HG03575 (cell line): ENCODE data around the gene RAVER1.

Source experiments
- ATAC-seq: cut with Tn5 transposase; IDR thresholded peaks from one replicate; pipeline ENCODE4 v1.9.1; 2021; ENCODE audit not compliant: unreplicated experiment, insufficient number of reproducible peaks, low FRiP score; ENCODE audit errors: extremely low read depth

RAVER1 gene

DNA sequence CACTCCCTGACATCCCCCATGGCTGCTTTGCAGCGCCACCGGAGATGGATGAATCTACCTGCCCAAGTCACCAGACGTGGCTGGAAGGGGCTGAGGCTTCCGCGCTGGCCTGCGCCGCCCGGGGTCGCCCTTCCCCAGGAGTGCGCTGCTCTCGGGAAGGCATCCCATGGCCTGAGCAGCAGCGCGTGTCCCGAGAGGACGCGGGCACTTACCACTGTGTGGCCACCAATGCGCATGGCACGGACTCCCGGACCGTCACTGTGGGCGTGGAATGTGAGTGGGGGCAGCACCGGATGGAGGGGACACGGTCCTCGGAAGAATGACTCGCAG lies 39.0 kb downstream of the RAVER1 start:
- ATAC-seq: no peak

DNA sequence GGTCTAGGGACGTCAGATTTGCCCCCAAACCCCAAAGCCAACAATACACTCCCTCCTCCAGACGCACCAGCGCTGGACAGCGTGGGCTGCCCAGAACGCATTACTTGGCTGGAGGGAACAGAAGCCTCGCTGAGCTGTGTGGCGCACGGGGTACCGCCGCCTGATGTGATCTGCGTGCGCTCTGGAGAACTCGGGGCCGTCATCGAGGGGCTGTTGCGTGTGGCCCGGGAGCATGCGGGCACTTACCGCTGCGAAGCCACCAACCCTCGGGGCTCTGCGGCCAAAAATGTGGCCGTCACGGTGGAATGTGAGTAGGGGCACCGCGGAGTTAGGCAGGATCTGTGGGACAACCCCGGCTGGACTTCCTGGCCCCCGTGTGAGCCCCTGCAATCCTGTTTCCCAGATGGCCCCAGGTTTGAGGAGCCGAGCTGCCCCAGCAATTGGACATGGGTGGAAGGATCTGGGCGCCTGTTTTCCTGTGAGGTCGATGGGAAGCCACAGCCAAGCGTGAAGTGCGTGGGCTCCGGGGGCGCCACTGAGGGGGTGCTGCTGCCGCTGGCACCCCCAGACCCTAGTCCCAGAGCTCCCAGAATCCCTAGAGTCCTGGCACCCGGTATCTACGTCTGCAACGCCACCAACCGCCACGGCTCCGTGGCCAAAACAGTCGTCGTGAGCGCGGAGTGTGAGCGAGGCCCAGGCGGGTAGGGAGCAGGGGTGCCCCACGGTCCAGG lies 39.5 kb downstream of the RAVER1 start:
- no peak for ATAC-seq

DNA sequence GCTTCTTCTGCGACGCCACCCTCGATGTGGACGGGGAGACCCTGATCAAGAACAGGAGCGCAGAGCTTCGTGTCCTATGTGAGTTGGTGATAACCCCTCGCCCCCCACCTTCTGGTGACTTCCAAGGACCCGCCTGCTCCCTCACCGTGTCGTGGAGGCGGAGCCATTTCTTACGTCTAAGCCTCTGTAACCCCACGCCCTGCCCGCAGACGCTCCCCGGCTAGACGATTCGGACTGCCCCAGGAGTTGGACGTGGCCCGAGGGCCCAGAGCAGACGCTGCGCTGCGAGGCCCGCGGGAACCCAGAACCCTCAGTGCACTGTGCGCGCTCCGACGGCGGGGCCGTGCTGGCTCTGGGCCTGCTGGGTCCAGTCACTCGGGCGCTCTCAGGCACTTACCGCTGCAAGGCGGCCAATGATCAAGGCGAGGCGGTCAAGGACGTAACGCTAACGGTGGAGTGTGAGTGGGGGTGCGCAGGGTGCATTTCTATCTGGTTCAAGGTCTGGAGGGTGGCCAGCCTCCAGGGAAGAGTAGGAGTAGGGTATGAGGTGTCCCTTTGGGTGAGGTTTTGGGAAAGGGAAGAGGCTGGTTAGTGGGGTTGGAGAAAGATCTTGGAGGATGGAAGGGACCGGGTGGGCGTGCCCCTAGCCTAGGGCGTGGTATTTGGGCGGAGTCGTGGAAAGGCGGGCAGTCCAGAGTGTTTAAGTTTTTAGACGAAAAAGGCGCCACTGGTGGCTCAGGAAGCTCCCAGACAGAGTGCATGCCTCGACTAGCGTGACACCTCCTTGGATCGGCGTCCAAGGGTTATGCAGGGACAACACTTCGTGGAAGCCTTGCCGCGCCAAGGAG lies 40.3 kb downstream of the RAVER1 start:
- no peak for ATAC-seq

DNA sequence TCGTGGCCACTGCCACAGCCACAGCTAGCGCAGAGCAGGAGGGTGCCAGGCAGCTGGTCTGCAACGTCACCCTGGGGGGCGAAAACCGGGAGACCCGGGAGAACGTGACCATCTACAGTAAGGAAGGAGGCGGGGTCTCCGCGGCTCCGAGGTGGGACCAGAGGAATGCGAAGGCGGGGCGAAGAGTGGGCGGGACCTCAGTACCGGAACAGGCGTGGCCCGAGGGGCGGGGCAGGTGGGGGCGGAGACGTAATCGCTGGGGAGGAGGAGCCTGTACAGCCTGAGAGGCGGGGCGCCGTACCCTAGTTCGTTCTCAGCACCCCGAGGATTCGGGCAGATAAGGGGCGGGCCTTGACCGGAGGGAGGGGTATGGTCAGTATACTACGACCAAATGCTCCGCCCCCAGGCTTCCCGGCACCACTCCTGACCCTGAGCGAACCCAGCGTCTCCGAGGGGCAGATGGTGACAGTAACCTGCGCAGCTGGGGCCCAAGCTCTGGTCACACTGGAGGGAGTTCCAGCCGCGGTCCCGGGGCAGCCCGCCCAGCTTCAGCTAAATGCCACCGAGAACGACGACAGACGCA lies 41.0 kb downstream of the RAVER1 start:
- ATAC-seq: no peak

DNA sequence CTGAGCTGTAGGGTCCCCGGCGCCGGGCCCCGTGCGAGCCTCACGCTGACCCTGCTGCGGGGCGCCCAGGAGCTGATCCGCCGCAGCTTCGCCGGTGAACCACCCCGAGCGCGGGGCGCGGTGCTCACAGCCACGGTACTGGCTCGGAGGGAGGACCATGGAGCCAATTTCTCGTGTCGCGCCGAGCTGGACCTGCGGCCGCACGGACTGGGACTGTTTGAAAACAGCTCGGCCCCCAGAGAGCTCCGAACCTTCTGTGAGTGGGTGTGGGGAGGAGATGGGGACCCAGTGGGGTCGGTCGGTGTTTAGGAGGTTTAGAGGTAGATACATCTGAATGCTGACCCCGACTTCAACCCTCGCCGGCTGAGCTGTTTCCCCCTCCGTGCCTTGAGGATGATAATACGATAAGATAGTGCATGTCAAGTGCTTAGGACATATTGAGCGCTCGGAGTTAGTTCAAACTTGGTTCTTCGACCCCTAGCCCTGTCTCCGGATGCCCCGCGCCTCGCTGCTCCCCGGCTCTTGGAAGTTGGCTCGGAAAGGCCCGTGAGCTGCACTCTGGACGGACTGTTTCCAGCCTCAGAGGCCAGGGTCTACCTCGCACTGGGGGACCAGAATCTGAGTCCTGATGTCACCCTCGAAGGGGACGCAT lies 41.6 kb downstream of the RAVER1 start:
- ATAC-seq: no peak

DNA sequence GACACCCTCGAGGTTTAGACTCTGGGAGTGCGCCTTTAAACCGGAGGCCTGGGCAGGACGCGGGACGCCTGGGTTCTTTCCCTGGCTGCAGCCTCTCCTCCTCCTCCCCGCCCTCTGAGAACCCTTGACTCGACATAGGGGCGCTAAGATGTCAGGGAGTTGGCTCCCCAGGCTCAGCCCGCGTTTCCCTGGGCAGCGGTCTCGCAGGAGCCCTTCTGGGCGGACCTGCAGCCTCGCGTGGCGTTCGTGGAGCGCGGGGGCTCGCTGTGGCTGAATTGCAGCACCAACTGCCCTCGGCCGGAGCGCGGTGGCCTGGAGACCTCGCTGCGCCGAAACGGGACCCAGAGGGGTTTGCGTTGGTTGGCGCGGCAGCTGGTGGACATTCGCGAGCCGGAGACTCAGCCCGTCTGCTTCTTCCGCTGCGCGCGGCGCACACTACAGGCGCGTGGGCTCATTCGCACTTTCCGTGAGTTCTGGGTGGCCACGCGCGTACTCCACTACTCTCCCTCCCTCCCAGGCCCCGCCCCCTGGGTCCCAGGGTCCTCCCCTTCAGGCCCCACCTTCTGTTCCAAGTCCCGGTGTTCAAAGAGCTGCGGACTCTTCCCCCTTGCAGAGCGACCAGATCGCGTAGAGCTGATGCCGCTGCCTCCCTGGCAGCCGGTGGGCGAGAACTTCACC lies 42.3 kb downstream of the RAVER1 start:
- ATAC-seq: no peak

DNA sequence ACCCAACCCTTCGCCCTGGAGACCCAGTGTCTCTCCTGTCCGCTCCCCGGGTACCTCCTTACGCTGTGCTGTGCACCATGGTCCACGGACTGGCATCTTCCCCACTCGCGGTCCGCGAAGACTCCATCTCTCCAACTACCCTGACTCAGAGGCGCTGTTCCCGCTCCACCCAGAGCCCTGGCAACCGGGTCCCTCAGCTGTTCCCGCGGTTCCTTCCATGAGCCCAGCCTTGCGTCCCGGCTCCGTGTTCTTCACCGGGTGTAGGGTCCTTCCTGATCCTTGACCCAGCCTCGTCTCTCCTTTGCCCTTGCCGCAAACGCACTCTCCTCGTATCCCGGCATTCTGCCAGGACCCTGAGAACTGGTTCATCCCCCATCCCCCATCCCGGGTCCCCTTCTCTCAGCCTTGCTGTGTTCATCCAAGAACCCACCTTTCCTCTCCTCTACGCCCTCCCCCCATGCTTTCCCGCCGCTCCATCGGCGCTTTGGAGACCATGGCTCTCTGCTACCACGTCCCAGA lies 42.9 kb downstream of the RAVER1 start:
- no peak for ATAC-seq

DNA sequence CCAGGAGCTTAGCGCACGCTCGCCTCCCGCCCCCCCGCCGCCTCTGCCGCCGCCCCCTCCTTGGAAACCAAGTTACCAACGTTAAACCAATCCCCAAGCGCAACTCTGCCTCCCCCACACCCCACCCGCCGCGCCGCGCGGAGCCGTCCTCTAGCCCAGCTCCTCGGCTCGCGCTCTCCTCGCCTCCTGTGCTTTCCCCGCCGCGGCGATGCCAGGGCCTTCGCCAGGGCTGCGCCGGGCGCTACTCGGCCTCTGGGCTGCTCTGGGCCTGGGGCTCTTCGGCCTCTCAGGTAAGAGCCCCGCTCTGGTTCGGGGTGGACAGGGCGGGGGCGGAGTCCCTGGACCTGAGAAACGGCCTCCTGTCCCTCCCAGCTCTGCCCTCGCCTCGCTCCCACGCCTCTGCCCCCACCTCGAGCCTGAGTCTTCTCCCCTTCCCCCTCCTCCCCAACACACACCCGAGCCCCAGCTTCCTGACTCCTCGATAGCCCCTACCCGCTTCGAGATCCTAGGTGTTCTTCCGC lies 43.4 kb downstream of the RAVER1 start, which contains the start of gene ICAM5:
Gene ICAM5, plus strand, starts transcription at position 117 of the 521 bp plus-strand sequence. Its CDS starts 92 bp downstream, at position 209.
- no peak for ATAC-seq

DNA sequence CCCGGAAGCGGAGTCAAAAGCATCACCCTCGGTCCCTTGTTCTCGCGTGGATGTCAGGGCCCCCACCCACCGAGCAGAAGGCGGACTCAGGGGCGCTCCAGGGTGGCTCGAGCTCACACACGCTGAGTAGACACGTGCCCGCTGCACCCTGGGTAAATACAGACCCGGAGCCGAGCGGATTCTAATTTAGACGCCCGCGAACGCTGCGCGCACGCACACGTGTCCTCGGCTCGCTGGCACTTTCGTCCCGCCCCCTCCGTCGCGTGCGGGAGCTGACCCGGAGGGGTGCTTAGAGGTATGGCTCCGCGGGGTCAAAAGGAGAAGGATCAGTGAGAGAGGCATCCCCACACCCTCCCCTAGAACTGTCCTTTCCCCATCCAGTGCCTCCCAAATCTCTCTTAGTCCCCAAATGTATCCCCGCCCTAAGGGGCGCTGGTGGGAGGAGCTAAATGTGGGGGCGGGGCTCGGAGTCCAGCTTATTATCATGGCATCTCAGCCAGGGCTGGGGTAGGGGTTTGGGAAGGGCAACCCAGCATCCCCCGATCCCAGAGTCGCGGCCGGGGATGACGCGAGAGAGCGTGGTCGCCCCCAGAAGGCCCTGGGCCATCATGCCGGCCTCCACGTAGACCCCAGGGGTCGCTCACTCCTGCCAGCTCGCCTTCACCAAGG lies 44.0 kb downstream of the RAVER1 start:
- ATAC-seq: no peak

DNA sequence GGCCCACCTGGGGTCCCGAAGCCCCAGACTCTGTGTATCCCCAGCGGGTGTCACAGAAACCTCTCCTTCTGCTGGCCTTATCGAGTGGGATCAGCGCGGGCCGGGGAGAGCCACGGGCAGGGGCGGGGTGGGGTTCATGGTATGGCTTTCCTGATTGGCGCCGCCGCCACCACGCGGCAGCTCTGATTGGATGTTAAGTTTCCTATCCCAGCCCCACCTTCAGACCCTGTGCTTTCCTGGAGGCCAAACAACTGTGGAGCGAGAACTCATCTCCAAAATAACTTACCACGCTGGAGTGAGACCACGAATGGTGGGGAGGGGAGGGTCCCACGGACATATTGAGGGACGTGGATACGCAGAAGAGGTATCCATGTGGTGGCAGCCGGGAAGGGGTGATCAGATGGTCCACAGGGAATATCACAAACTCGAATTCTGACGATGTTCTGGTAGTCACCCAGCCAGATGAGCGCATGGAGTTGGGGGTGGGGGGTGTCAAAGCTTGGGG lies 44.6 kb downstream of the RAVER1 start:
- ATAC-seq: no peak

DNA sequence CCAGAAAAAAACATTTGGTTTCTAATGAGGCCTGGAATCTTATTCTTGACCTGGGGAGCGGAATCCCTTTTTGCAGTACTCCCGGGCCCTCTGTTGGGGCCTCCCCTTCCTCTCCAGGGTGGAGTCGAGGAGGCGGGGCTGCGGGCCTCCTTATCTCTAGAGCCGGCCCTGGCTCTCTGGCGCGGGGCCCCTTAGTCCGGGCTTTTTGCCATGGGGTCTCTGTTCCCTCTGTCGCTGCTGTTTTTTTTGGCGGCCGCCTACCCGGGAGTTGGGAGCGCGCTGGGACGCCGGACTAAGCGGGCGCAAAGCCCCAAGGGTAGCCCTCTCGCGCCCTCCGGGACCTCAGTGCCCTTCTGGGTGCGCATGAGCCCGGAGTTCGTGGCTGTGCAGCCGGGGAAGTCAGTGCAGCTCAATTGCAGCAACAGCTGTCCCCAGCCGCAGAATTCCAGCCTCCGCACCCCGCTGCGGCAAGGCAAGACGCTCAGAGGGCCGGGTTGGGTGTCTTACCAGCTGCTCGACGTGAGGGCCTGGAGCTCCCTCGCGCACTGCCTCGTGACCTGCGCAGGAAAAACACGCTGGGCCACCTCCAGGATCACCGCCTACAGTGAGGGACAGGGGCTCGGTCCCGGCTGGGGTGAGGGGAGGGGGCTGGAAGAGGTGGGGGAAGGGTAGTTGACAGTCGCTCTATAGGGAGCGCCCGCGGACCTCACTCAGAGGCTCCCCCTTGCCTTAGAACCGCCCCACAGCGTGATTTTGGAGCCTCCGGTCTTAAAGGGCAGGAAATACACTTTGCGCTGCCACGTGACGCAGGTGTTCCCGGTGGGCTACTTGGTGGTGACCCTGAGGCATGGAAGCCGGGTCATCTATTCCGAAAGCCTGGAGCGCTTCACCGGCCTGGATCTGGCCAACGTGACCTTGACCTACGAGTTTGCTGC lies 46.3 kb downstream of the RAVER1 start, which contains the start of gene ICAM4:
Gene ICAM4, plus strand, starts transcription at position 153 of the 935 bp plus-strand sequence. Its CDS starts 58 bp downstream, at position 211.
- ATAC-seq: no peak

DNA sequence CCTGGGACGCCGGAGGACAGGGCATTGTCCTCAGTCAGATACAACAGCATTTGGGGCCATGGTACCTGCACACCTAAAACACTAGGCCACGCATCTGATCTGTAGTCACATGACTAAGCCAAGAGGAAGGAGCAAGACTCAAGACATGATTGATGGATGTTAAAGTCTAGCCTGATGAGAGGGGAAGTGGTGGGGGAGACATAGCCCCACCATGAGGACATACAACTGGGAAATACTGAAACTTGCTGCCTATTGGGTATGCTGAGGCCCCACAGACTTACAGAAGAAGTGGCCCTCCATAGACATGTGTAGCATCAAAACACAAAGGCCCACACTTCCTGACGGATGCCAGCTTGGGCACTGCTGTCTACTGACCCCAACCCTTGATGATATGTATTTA lies 47.9 kb downstream of the RAVER1 start:
- ATAC-seq: no peak

DNA sequence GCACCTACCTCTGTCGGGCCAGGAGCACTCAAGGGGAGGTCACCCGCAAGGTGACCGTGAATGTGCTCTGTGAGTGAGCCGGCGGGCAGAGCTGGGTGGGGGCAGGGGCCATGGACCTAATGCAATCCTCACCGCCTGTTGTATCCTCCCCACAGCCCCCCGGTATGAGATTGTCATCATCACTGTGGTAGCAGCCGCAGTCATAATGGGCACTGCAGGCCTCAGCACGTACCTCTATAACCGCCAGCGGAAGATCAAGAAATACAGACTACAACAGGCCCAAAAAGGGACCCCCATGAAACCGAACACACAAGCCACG lies 48.4 kb downstream of the RAVER1 start:
- no peak for ATAC-seq

DNA sequence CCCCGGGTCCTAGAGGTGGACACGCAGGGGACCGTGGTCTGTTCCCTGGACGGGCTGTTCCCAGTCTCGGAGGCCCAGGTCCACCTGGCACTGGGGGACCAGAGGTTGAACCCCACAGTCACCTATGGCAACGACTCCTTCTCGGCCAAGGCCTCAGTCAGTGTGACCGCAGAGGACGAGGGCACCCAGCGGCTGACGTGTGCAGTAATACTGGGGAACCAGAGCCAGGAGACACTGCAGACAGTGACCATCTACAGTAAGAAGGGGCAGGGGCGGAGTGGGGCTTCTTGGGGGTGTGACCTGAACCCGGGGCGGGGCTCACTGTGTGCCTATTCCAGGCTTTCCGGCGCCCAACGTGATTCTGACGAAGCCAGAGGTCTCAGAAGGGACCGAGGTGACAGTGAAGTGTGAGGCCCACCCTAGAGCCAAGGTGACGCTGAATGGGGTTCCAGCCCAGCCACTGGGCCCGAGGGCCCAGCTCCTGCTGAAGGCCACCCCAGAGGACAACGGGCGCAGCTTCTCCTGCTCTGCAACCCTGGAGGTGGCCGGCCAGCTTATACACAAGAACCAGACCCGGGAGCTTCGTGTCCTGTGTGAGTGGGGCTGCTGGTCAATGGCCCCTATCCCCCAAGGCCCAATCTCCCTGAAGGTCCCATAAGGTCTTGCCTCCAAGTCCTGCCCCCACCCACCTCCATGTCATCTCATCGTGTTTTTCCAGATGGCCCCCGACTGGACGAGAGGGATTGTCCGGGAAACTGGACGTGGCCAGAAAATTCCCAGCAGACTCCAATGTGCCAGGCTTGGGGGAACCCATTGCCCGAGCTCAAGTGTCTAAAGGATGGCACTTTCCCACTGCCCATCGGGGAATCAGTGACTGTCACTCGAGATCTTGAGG lies 49.0 kb downstream of the RAVER1 start:
- ATAC-seq: no peak

DNA sequence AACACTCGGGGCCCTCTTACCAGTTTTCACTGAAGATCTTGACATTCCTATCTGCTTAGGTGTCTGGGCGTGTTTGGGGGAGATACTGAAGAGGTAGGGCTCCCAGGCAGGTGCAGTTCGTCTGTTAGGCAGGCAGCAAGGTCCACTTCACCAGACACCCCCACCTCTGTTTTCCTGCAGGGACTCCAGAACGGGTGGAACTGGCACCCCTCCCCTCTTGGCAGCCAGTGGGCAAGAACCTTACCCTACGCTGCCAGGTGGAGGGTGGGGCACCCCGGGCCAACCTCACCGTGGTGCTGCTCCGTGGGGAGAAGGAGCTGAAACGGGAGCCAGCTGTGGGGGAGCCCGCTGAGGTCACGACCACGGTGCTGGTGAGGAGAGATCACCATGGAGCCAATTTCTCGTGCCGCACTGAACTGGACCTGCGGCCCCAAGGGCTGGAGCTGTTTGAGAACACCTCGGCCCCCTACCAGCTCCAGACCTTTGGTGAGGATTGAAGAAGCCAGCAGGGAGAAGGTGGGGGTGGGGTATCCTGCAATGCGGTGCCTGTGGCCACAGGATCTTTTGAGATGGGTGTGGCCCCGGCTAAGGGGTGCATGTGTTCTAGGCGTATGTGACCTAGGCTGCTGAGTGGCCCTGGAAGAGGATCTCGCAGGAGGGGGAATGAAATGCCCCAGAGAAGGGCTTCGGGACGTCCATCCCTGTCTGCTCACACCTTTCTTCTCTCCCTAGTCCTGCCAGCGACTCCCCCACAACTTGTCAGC lies 49.8 kb downstream of the RAVER1 start:
- ATAC-seq: no peak
